HuH-7 (cell line): ENCODE measurements around the gene KIAA2012.
"Not testable (repeated sequence)": the region's sequence is repeated elsewhere in the genome, so short reads cannot be mapped to it uniquely, and the experiment has no call there.

Source experiments
- DNase-seq: peaks from one replicate; pipeline ENCODE4 v3.0.0; 2011; ENCODE audit warnings: low spot score

The KIAA2012 gene

DNA sequence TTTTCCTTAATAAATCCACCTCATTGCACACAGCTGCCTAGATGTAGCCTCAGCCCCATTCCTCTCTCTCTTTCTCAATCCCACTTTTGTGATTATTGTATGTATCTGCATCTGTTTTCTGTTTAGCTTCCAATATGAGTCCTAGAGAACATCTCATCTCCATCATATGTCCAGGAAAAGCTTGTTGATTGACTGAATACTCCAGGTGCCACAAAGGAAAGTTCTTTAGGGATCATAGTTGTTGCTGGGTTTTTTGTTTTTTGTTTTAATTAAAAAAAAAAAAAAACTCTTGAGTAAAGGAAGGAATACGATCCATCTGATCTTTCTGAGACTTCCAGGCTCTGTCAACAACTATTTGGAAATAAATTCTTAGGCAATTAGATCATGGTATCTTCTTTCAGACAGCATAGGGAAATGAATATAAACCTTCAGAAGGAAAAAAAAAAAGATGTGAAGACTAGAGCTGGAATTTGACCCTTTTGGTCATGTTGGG lies 42.5 kb downstream of the KIAA2012 start:
- no peak for DNase-seq

DNA sequence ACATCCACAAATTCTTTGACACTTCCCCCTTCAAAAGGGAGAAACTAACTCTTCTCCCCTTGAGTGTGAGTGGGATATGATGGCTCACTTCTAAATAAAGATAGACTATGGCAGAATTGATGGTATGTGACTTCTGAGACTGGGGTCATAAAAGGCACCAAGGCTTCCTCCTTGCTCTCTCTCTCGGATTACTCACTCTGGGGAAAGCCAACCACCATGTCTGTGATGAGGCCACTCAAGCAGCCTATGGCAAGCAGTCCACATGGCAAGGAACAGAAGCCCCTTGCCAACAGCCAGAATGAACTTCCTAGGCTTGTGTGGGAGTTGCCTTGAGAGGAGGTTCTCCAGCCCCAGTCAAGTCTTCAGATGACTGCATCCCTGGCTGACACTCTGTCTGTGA lies 43.6 kb downstream of the KIAA2012 start:
- no peak for DNase-seq

DNA sequence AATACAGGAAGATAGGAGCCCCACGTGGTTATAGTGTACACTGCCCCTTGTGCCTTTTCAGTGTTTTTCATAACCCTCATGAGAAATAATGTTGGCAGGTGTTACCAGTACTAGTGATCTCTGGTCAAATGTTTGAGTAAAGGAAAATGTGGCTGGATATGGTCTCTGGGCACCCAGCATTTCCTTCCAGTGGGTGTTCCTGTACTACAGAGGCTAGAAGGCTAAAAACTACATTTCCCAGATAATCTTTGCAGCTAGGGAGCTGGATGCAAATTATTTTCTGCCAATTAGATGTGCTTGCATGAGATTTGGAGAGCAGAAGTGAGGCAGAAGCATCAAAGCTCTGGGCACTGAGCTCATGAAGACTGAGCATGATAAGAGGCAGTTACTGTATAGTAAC lies 45.1 kb downstream of the KIAA2012 start:
- DNase-seq, result no peak

DNA sequence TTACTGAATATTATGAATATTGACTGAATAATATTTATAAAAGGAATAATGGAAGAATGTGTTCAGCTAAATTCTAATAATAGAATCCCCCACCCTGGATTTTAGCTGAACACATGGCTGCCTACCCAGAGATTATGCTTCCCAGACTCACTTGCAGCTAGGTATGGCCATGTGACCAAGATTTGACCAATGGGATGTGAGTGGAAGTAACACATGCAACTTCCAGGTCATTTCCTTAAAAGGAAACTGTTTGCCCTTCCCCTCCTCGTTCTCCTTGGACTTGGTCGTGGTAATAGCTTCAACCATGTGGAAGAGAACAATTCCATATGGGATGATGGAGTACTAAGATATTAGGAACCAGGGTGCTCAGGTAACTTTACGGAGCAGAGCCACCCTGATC lies 47.8 kb downstream of the KIAA2012 start:
- DNase-seq, result no peak

DNA sequence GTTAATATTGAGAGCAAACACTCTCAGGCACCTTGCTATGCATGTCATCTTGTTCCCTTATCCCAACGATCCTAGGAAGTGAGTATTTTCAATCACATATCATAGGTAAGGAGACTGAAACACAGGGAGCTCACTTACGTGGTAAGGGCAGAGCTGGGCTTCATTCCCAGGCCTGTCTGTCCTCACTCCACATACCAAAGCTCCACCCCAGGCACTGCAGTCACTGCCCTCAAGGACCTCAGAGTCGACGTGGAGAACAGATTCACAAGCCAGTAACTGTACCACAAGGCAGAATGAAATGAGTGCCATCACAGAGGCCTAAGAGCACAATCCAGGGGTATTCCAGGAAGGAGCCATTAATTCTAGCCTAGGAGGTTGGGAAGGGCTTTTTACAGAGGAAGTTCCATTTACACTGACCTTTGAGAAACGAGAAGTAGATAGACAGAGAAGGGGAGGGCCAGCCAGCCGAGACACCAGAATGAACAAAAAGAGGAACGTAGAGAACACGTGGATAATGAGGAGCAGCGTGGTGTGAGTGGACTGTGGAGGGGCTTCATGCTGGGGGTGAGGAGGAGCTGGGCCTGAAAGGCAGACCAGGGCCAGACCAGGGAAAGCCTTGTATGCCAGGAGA lies 48.6 kb downstream of the KIAA2012 start:
- DNase-seq, result no peak

DNA sequence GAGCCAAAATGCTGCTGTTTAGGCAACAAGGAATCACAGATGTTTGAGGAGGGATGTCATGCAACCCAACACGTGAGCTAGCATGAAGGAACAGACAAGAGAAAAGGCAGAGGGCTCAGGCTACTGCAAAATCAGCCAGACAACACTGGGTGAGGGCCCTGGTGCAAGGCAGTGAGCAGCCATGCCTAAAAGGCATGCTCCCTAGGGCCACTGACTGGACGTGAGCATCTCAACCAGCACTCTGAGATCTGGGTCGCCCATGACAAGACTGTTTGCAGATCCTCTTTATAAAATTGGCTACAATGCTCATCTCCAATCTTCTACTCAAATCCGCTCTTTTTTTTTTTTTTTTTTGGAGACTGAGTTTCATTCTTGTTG lies 49.1 kb downstream of the KIAA2012 start:
- DNase-seq, result no peak

DNA sequence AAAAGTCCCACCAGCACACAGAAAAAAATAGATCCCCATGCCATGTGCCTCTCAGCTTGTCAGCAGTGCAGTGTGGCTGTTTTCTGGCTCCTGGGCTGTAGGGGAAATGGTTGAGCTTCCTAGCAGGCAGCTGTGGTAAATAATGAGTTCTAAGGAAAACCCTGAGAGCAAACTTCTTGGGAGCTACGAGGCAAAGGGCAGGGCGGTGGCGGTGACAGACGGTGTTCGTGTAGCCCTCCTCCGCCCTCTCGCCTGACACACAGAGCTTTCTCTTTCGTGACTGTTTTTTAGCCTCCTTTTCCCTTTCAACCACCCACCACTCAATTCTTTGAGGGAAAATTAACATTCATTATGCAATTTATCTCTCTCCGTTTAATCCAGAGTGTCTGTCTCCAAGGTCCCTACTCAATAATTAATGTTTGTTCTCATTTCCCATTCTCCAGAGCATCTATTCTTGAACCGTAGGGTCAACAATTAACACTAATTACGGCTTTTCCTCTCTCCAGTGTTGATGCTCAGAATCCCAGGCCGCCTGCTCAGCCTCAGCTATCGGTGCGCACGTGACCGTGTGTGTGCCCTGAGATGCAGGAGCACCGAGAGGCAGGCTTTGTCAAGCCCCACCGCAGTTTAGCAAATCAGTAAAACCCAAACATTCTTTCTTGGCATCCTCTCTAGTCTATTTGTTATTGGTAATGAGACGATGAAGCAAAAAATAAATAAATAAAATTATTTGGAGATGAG lies 50.1 kb downstream of the KIAA2012 start:
- DNase-seq, result no peak

DNA sequence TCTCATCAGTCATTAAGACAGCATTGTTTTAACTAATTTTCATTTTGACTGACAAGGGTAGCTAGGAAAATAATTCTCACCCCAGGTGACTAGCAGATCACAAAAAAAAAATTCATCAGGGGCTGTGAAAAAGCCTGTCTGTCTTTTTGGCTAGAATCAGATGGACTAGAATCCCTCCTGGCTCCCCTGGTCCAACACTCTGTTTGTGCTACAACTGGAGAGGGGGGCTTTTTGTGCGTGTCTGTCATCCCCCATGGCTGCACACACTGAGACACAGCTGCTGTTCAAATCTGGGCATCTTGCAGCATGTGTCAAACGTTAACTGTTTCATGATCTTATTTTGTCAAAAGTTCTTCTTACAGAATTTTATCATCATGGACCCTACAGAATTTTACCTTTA lies 51.2 kb downstream of the KIAA2012 start:
- DNase-seq, result no peak

DNA sequence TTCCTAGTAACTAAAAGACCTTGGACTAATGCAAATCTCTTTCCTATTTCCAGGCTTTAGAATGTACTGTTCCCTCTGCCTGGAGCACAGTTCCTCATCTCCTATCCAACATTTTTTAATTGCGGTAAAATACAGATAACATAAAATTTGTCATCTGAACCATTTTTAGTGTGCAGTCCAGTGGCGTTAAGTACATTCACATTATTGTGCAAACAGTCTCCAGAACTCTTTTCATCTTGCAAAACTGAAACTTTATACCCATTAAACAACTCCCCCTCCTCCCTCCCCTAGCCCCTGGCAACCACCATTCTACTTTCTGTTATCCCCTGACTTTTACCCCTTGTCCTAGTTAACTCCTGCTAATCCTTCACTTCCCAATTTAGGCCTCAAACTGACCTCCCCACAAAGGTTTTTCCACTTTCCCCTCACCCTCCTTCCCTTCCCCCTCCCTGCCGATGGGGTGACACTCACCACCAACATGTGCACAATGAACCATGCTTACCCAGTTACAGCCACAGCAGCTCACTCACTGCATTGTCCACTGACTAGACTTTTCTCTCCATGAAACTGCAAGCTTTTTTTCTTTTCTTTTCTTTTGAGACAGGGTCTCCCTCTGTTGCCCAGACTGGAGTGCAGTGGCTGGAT lies 54.8 kb downstream of the KIAA2012 start:
- no peak for DNase-seq

DNA sequence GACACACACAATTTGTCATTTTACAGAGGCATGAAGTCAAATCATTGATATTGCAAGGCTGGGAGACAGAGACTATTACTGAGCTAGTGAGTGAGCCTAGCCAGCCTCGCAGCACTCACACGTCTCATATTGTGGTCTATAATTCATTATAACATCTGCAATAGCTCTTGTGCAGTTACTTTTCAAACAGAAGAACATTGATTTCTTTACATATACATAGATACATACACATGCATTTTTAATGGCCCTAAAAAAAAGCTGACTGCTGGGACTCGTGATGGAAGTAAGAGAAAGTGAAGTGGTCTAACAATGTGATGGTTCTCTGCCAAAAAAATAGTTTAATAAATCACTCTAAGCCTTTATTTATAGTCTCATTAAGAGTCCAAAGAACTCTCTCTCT lies 56.8 kb downstream of the KIAA2012 start:
- DNase-seq, result no peak

DNA sequence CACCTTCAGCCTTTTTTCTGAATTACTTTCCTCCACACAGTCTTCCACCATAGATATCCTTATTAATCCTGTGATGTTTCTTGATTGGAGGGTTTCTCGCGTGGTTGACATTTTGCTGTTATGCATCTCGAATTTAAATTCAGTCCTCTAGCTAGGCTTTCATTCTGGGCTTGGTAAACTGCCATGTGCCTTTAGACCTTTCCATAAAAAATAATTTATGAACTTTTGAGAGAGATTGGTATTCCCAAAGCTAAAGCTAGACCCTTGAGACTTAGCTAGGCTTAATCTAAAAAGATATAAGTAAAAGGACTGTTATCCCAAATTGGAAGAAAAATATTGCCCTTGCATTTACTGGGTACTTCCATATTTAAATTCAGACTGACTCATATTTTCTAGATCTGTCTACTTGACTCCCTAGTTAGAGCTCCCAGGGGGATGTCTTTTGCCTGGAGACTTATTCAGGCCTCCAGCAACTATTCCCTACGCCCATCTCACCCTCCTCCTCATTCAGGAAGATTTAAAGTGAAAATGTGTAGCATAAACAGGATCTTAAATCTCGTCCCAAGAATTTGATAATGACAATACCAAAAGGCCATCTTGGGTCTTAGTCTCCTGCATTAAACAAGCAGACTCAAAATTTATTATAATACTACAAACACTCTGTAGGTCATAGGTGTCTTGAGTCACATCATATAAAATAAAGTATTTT lies 60.3 kb downstream of the KIAA2012 start:
- no peak for DNase-seq

DNA sequence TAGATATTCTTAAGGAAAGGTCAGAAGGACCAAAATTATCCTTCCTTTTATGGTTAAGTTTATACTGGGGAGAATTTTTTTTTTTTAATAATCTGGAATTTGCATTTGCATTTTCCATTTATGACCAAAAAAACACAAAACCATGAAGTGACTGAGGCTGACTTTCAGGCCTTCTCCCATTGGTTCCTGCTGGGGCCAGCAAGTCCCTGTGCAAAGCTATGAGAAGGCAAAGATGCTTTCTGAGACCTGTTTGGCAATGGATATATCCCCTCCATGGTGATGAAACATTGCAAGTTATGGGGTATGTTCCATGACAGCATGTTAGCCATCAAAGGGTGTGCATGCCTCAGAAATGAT lies 60.8 kb downstream of the KIAA2012 start:
- no peak for DNase-seq

DNA sequence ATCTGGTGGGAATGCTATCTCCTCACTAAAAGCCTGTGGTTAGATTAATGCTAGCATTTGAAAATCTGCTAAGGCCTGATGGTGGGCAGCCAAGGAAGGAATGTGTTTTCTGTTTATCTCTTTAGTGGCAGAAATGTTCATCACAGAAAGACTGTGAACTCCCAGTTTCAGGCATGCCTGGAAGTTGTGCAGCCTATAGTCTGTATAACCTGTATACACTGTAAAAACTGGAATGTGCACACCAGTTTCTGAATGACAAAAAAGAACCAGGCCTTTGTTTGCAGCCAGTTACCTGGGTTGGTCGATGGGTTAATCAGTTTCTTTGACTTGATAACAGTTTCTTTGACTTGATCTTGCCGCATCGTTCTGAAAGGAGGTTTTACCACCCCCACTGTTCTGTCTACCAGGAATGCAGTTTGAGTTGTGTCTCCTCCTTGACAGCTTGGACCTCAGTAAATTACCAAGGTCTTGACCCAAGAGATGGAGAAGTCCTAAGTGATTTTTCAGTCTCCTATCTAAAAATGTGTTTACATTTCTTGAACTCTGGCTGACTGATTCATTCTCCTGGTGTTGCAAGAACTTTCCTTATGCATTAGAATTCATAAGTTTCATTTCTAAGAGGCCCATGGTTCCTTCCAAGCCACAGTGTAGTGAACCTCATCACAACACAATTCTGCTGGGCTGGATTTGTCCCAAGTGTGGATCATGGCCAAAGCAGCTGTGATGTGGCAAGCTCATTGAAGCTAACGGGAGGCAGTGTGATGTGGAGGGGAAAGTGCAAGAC lies 62.2 kb downstream of the KIAA2012 start:
- DNase-seq, result no peak

DNA sequence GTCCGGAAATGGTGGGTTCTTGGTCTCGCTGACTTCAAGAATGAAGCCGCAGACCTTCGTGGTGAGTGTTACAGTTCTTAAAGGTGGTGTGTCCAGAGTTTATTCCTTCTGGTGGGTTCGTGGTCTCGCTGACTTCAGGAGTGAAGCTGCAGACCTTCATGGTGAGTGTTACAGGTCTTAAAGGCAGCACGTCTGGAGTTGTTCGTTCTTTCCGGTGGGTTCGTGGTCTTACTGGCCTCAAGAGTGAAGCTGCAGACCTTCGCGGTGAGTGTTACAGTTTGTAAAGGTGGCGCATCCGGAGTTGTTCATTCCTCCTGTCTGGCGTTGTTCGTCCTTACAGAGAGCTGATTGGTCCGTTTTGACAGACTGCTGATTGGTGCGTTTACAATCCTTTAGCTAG lies 63.0 kb downstream of the KIAA2012 start:
- not testable (repeated sequence) for DNase-seq

DNA sequence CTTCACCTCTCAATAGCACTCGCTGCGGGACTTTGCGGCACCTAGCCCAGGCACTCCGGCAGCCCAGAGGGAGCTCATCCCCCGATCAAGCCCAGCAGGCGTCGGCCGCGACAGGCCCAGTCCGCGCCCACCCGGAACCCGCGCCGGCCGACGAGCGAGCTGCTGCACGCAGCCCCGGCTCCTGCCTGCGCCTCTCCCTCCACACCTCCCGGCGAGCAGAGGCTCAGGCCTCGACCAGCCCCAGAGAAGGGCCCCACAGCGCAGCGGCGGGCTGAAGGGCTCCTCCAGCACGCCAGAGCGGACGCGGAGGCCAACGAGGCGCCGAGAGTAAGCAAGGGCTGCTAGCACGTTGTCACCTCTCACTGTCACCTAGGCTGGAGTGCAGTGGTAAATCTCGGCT lies 63.5 kb downstream of the KIAA2012 start:
- DNase-seq, result no peak

DNA sequence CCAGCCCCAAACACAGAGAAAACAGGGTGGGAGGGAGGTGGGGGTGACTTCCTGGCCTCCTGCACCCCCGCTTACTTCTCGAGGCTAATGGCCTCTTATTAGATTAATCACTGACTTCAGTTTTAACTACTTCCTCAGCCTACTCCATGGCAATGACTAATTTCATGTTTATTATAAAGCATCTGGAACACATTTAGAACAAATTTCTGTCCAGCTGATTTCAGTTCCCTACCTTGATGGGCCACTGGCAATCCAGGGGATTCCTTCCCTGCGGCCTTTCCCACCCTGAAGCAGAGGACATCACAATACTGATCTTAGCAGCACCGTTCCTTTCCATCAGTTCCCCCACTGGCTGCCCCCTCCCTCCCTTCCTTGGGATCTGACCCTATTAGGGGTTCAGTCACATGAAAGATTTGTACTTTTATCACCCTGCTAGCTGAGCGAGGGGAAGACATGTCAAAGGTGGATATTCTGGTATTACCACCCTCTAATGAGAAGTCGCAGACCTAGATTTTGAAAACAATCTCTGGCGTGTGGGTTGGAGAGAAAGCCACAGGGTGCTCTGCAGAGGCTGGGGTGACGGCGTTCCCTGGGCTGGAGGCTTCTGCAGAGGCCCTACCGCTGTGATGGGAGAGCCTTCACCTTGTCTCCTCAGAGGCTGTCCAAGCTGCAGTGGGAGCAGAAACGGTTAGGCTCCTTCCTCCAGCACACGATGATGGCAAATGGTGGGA lies 67.6 kb downstream of the KIAA2012 start:
- DNase-seq, result no peak

DNA sequence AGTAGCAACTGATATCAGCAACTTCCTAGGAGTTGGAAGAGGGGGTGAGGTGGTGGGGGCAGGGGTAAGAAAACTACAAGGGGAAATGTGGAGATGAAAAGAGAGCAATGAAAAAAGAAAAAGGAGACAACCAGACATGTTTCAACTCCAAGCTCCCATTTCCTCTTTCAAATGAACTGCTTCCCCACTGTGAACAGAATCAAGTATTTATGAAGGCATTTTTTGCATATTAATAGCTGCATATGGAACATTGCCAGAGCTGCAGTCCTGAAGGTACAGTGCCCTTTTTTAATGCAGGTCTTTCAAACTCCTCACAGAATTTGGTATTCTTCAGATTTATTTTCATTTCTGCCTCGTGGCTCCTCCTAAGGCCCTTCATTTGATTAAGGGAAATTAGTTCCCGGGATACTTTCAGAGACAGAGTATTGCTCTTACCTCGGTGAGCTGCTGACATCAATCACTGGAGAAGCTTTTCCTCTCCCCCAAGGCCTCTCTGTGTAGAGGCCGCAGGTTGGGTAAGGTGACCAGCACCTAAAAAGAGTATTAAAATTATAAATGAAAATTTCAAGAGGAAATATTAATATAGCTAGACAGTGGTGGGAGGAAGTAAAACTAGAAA lies 68.4 kb downstream of the KIAA2012 start:
- no peak for DNase-seq

DNA sequence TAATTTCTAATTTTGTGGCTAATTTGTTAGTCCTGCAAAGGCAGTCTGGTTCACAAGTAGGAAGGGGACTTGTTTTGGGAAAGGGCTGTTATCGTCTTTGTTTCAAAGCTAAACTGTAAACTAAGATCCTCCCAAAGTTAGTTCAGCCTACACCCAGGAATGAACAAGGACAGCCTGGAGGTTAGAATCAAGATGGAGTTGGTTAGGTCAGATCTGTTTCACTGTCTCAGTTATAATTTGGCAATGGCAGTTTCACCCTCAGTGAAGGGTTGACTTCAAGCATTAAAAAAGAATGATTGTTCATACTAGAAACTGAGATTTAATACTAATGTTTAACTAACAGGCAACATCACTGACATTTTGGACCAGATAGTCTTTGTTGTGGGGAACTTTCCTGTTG lies 69.5 kb downstream of the KIAA2012 start:
- no peak for DNase-seq

DNA sequence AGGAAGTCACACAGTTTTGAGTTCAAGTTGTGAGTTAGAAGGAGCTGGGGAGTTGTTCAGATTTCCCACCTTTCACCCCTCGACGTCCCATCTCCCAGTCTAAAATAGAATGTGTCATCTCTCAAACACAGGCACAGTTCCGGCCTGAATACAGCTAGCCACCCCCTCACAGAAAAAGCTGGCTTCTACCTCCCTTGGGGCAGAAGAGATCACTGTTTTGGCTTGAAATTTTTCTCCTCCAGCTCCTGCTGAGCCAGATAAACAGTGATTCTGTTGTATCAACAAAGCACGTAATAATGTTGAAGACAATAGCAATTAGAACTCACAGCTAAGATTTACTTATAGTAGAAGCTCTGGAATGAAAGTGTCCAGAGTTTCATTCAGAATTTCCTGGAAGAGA lies 74.7 kb downstream of the KIAA2012 start:
- no peak for DNase-seq

DNA sequence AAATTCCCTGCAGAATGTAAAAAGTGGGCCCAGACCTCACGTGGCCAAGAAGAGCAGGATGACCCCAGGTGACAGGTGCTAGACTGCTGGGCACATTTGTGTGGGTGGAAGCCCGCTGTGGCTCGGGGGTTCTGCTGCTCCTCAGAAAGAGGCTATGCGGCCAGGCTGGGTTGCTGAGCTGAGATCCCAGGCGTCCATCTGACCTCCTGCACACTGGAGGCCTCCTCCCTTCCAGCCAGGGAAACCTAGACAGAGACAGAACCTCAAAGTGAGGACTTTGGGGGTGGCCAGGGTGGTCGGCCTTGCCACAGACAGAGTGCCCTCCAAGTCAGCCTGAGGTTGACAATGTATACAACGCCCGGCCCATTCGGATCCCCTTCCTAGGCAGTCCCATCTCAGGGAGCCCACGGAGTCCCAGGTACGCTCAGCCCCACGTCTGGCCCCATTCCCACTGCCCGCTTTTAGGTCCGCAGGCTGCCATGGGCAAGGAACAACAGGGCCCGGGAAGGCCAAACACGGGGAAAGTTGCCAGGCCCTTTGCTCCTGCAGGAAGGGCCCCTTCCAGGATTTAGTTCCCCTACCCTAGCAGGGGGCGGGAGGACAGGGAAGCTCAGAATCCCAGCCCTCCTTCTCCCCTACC lies 75.6 kb downstream of the KIAA2012 start:
- no peak for DNase-seq
